HG03066 (cell line): ENCODE data around the gene GUCY2F.

Source experiments
- ATAC-seq: cut with Tn5 transposase; IDR thresholded peaks from one replicate; pipeline ENCODE4 v1.9.1; 2021; ENCODE audit warnings: low read depth; ENCODE audit not compliant: unreplicated experiment

GUCY2F gene

DNA sequence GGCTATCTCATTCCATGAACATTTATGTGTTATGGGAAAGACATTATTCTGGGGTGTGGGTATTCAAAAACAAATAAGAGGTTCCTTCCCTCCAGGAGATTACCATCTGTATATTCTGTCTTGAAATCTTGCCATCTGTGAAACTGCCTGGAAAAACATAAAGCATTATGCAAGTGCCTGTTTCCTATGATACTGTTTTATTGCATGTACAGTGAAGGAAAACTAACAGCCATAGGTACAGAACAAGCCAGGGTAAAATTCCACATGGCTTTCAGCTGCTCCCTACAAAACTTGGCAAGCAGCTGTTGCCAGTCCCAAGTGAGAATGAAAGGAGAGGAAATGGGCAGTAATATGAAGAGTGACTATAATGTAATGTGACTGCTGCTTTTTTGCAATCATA, 136.0 kb downstream of the GUCY2F start:
- no peak for ATAC-seq

DNA sequence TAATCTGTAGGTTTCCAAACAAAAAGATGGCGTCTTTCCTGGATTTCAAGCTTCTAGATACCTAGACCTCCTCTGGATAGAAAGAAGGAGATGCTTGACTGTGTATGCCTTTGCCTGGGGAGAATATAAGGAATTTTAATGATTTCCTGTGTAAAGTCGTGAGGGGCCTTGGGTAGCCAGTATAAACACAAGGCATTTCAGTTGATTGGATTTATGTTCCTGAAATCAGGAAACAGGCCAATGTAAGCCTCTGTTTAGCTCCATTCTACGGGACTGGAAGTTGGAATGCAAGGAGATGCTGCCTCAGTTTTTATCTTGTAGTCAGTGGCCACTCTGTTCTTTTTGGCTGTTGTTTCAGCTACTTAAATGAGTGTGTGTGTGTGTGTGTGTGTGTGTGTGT, 137.2 kb downstream of the GUCY2F start:
- ATAC-seq, result no peak

DNA sequence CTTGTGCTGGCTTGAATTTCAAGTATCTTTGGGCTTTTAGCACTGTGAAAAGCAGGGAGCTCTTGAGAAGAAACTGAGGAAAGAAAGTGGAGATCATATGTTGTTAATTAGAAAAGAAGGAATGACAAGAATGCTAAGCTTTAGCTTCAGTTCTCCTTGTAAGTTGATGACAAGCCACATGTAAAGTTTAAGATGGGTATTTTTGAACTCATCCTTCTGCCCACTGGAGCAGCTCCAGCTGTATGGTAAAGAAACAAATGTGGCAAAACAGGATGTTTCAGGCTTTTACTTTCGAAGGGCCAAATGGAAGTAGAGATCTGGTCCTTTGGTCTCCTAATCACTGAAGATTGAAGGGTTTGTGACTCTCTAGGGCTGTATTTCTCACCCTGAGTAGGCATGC, 137.8 kb downstream of the GUCY2F start:
- ATAC-seq, result no peak

DNA sequence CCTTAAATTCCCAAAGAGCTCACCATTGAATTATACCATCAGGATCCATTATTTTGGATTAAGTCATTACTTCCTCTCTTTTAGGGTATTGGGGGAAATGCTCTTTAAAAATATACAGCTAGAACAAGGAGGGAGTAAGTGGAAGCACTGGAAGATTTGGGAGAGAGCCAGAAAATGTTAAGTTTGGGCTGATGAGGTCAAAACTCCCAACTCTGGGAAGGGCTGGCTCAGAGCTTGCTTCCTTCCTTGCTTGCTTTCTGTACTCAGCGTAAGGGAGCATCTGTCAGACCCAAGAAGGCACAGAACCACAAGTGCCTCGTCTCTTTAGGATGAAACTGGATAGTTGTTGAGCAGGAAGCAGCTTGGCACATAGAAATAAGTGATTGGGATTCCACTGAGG, 138.2 kb downstream of the GUCY2F start:
- ATAC-seq, result no peak

DNA sequence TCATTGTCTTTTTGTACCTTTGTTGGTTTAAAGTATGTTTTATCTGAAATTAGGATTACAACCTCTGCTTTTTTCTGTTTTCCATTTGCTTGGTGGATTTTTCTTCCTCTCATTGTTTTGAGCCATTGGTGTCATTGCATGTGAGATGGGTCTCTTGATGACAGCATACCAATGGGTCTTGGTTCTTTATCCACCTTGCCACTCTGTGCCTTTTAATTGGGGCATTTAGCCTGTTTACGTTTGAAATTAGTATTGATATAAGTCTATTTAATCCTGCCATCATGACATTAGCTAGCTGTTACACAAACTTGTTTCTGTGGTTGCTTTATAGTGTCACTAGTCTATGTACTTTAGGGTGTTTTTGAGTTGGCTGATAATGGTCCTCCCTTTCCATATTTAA, 145.7 kb downstream of the GUCY2F start:
- ATAC-seq, result no peak

DNA sequence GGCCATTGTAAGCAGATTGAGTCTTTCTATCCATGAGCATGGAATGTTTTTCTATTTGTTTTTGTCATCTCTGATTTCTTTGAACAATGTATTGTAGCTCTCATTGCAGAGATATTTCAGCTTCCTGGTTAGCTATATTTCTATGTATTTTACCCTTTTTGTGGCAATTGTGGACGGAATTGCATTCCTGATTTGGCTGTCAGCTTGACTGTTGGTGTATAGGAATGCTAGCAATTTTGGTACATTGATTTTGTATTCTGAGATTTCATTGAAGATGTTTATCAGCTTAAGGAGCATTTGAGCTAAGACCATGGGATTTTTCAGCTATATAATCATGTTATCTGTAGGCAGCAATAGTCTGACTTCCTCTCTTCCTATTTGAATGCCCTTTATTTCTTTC, 154.6 kb downstream of the GUCY2F start:
- ATAC-seq, result no peak
